Body of pancreas (tissue), 4 donors: ENCODE results near the gene PRAF2.

Experiments
- CTCF ChIP-seq, 7 experiments: fragments of 450-650 bp in 4 of 7; fragments of 200-600 bp in 3 of 7; sonication (generic) in 3 of 7; IDR thresholded peaks; one replicate each; pipeline ENCODE4 v1.5.1; 2016 to 2019; ENCODE audit warnings: antibody characterized with exemption in 7 of 7
- POLR2A ChIP-seq, 3 donors: fragments of 450-650 bp; IDR thresholded peaks; one replicate each; pipeline ENCODE4 v1.6.1; 2016; ENCODE audit warnings: antibody characterized with exemption in 3 of 3, mild to moderate bottlenecking in 2 of 3

- TF ChIP-seq CTCF (IDR thresholded peaks at IDR 0.05) (no peak), POLR2A (IDR thresholded peaks at IDR 0.05) (no peak)
Observed at GRCh38 chrX:49067285-49068120, 6.3 kb downstream of the PRAF2 start.
